Measurements from ENCODE around the gene CYP4F12.

GRCh38 chr19:15656467-15656866 lies 16.4 kb upstream of the CYP4F12 start:
- TF ChIP-seq CTCF (conservative IDR thresholded peaks at IDR 0.05) (no peak), EZH2 (IDR thresholded peaks at IDR 0.05; ENCODE audit: low read depth) (no peak)

All from PC-9 (cell line).